Lower leg skin (tissue), 3 donors: ENCODE measurements around the gene ARHGAP25.

Experiments used
- POLR2A ChIP-seq, 2 donors: fragments of 450-650 bp; IDR thresholded peaks; one replicate each; pipeline ENCODE4 v1.6.1; 2016 to 2017; ENCODE audit warnings: antibody characterized with exemption in 2 of 2, mild to moderate bottlenecking in 1 of 2, moderate library complexity in 1 of 2
- TF ChIP-seq, protein P1 (sequence below), 3 donors: fragments of 450-650 bp; IDR thresholded peaks; one replicate each; pipeline ENCODE4 v1.5.1; 2016; ENCODE audit warnings: antibody characterized with exemption in 3 of 3, mild to moderate bottlenecking in 3 of 3, moderate library complexity in 2 of 3

DNA sequence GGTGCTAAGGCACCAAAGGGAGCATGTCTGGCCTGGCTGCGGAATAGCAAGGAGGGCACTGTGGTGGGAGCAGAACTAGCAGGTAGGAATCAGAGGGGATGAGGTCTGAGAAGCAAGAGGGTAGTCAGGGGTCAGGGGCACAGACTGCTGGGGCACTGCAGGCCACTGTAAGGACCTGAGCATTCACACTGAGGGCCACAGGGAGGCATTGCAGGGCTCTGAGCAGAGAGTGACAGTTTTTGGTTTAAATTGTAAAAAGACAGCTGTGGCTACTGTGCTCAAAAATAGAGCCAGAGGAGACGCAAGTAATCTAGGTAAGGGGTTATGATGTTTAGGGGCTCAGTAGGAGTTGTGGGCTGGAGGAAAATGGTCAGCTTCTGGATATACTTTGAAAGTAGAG, 41.5 kb downstream of the ARHGAP25 start:
- TF ChIP-seq, protein P1, sequence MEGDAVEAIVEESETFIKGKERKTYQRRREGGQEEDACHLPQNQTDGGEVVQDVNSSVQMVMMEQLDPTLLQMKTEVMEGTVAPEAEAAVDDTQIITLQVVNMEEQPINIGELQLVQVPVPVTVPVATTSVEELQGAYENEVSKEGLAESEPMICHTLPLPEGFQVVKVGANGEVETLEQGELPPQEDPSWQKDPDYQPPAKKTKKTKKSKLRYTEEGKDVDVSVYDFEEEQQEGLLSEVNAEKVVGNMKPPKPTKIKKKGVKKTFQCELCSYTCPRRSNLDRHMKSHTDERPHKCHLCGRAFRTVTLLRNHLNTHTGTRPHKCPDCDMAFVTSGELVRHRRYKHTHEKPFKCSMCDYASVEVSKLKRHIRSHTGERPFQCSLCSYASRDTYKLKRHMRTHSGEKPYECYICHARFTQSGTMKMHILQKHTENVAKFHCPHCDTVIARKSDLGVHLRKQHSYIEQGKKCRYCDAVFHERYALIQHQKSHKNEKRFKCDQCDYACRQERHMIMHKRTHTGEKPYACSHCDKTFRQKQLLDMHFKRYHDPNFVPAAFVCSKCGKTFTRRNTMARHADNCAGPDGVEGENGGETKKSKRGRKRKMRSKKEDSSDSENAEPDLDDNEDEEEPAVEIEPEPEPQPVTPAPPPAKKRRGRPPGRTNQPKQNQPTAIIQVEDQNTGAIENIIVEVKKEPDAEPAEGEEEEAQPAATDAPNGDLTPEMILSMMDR (IDR thresholded peaks at IDR 0.05): no peak
- TF ChIP-seq POLR2A (IDR thresholded peaks at IDR 0.05): no peak
